HFFc6 (cell line): ENCODE data around the gene INPP4A. TPM values are rescaled to one million over a fixed set of nuclear protein-coding genes. Genes with fewer than 3 reads are reported as not detected.

Source experiments
- DNase-seq: peaks from one replicate; pipeline ENCODE4 v3.0.0-alpha.2; 2018
- H3K27ac Mint-ChIP-seq: 2 replicates; pipeline ENCODE4 v1.8.0; 2020; ENCODE audit warnings: mild to moderate bottlenecking, mixed read lengths
- H3K27me3 Mint-ChIP-seq: 2 replicates; pipeline ENCODE4 v1.8.0; 2021; ENCODE audit warnings: mild to moderate bottlenecking, moderate library complexity, mixed read lengths; ENCODE audit not compliant: insufficient read depth
- H3K36me3 Mint-ChIP-seq: 2 replicates; pipeline ENCODE4 v1.8.0; 2021; ENCODE audit warnings: low read depth, mixed read lengths
- H3K4me1 Mint-ChIP-seq: 2 replicates; pipeline ENCODE4 v1.8.0; 2020; ENCODE audit warnings: low read depth, mixed read lengths
- H3K4me3 Mint-ChIP-seq: 2 replicates; pipeline ENCODE4 v1.8.0; 2020; ENCODE audit warnings: mild to moderate bottlenecking, moderate library complexity, mixed read lengths
- H3K9me3 Mint-ChIP-seq: 2 replicates; pipeline ENCODE4 v1.8.0; 2020; ENCODE audit warnings: mild to moderate bottlenecking, mixed read lengths
- total RNA-seq, 6 experiments: library from RNA; stranded (reverse); fragmentation: NEBNext Ultra II Directional; extraction: Animal tissue kit (Norgen Biotek cat#: 25700); gene quantifications; 2 replicates in 1 of 6; 3 replicates in 5 of 6; pipeline ENCODE4 v1.2.3, GENCODE V29; 2021
- TF ChIP-seq, protein P1 (sequence below): fragments of 200-600 bp; sonication (generic); IDR thresholded peaks from 2 replicates; pipeline ENCODE4 v1.5.0; 2021; ENCODE audit warnings: antibody characterized with exemption, mild to moderate bottlenecking

The INPP4A gene
- total RNA-seq, 6 experiments from 2014 or later = 15.8 to 19.4 (median 18.2) TPM

DNA sequence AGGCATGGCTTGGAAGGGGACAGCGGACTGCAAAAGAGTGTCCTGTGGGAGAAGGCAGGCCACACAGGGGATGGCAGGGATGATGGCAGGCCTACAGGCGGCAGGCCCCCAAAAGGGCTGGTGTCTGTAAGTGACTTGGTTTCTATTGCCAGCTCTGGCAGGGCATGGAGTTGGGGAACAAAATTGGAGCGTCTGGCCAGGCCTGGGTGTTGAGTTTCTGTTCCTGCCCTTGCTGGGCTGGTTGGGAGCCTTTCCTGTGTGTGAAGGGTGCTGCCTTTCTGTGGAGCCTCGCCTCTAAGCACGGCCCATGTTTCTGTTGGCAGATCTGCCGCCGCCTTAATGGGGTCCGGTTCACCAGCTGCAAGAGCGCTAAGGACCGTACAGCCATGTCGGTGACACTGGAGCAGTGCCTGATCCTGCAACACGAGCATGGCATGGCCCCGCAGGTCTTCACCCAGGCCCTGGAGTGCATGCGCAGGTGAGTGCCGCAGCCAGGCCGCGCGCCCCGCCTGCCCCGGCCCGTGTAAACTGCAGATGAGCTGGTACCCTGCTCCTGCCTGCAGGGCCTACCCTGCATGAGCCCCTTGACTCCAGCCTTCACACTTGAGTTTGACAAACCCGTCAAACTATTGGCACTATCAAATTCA, 132.1 kb downstream of the INPP4A start:
- H3K4me3 Mint-ChIP-seq = no peak overlapping the region
- no peaks in the 10 kb centered on the region for H3K4me1 Mint-ChIP-seq
- H3K27ac Mint-ChIP-seq = no peak overlapping the region
- TF ChIP-seq, protein P1, sequence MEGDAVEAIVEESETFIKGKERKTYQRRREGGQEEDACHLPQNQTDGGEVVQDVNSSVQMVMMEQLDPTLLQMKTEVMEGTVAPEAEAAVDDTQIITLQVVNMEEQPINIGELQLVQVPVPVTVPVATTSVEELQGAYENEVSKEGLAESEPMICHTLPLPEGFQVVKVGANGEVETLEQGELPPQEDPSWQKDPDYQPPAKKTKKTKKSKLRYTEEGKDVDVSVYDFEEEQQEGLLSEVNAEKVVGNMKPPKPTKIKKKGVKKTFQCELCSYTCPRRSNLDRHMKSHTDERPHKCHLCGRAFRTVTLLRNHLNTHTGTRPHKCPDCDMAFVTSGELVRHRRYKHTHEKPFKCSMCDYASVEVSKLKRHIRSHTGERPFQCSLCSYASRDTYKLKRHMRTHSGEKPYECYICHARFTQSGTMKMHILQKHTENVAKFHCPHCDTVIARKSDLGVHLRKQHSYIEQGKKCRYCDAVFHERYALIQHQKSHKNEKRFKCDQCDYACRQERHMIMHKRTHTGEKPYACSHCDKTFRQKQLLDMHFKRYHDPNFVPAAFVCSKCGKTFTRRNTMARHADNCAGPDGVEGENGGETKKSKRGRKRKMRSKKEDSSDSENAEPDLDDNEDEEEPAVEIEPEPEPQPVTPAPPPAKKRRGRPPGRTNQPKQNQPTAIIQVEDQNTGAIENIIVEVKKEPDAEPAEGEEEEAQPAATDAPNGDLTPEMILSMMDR = no peak
- no peak for DNase-seq
- no peaks in the 10 kb centered on the region for H3K9me3 Mint-ChIP-seq
- no peaks in the 10 kb centered on the region; the same call in 1 of the 2 replicates for H3K27me3 Mint-ChIP-seq
- peaks cover 18% of the 10 kb centered on the region for H3K36me3 Mint-ChIP-seq

DNA sequence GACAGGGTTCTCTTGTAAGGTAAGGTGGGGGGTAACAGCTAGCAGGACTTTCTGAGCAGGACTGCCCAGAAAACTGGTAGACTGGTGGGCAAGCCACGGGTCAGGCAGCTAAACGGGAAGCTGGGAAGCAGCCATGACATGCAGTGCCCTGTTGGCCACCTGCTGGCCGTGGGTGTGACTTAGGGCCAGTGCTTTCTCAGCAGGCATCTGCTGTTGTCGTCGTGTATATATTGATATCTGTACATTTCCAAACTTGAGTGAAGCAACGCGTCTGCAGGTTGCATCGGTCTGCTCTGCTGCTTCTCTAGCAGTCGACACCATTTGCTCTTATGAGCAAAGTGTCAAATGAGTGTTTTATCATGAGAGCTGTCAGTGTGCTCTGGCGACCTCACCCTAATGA, 132.7 kb downstream of the INPP4A start:
- H3K4me1 Mint-ChIP-seq = no peaks in the 10 kb centered on the region

GRCh38 chr2:98578231-98578630, 133.6 kb downstream of the INPP4A start:
- H3K36me3 Mint-ChIP-seq = peaks cover 18% of the 10 kb centered on the region
- H3K4me3 Mint-ChIP-seq = no peak overlapping the region
- H3K4me1 Mint-ChIP-seq = no peaks in the 10 kb centered on the region
- H3K27ac Mint-ChIP-seq = no peak overlapping the region
- no peaks in the 10 kb centered on the region; the same call in 1 of the 2 replicates for H3K27me3 Mint-ChIP-seq
- no peaks in the 10 kb centered on the region for H3K9me3 Mint-ChIP-seq
- TF ChIP-seq, protein P1 = no peak
- DNase-seq = no peak

More for the DNA sequence above, 132.7 kb downstream of the INPP4A start:
- H3K9me3 Mint-ChIP-seq = no peaks in the 10 kb centered on the region
- no peak for DNase-seq
- H3K4me3 Mint-ChIP-seq = no peak overlapping the region
- TF ChIP-seq, protein P1 = peak; percentile 37
- H3K27me3 Mint-ChIP-seq = no peaks in the 10 kb centered on the region; the same call in 1 of the 2 replicates
- H3K27ac Mint-ChIP-seq = no peak overlapping the region
- H3K36me3 Mint-ChIP-seq = peaks cover 18% of the 10 kb centered on the region

GRCh38 chr2:98579926-98580325, 135.3 kb downstream of the INPP4A start:
- Mint-ChIP-seq H3K4me3 (no peak overlapping the region), H3K36me3 (peaks cover 10% of the 10 kb centered on the region; the same call in 1 of the 2 replicates), H3K4me1 (no peaks in the 10 kb centered on the region), H3K27me3 (no peaks in the 10 kb centered on the region), H3K9me3 (no peaks in the 10 kb centered on the region), H3K27ac (no peak overlapping the region; the same call in 1 of the 2 replicates)
- DNase-seq = no peak
- TF ChIP-seq, protein P1 = no peak

DNA sequence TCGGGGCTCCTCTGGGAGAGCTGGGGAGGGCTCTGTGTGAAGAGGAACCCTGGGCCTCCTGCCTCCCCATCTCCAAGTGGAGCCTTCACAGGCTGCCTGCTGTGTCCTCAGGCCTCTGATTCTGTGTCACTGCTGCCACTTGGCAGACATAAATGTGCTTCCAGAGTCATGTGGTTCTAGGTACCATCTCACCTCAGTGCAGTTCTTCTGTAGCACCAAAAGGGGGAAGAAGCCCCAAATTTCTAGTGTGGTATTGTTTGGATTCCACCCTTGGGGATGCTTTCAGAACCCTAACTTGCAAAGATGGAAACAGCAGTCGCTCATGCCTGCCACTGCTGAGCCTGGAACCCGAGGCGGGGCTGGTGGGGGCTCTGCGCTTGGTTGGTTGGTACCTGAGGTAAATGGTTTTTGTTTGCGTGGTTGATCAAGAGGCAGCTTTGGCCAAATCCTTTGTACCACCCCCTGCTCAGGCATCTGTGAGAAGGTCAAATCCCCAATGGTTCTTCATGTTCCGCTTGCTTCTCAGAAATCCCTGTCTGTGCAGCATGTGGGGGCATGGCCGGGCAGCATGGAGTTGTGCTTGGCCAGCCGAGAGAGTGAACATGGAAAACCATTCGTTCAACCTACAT, 136.1 kb downstream of the INPP4A start:
- Mint-ChIP-seq H3K9me3 (no peaks in the 10 kb centered on the region), H3K27ac (no peak overlapping the region), H3K36me3 (peaks cover 10% of the 10 kb centered on the region; the same call in 1 of the 2 replicates), H3K4me1 (no peaks in the 10 kb centered on the region), H3K27me3 (no peaks in the 10 kb centered on the region), H3K4me3 (no peak overlapping the region)
- TF ChIP-seq, protein P1 = peak; percentile 27; the same call in 1 of the 2 replicates
- DNase-seq = no peak
